HG02970 (cell line): ENCODE measurements around the gene CXCL10.
"Not testable (repeated sequence)": the region's sequence is repeated elsewhere in the genome, so short reads cannot be mapped to it uniquely, and the experiment has no call there.

ENCODE experiments used
- ATAC-seq: cut with Tn5 transposase; IDR thresholded peaks from one replicate; pipeline ENCODE4 v1.9.1; 2021; ENCODE audit warnings: mild to moderate bottlenecking, moderate library complexity, moderate number of reproducible peaks; ENCODE audit not compliant: unreplicated experiment, low FRiP score

The CXCL10 gene

GRCh38 chr4:76023389-76023788 is at the start of gene CXCL10:
CXCL10 (minus strand) TSS chr4:76023497; CDS start chr4:76023431, 66 bp downstream.
- ATAC-seq, result no peak

- ATAC-seq, result no peak
Measured at GRCh38 chr4:76072760-76073159, 49.5 kb upstream of the CXCL10 start.

- no peak for ATAC-seq
Measured at GRCh38 chr4:76067652-76068286, 44.5 kb upstream of the CXCL10 start.

GRCh38 chr4:76066546-76066945 is 43.2 kb upstream of the CXCL10 start:
- ATAC-seq, result no peak

GRCh38 chr4:76061982-76062381 is 38.7 kb upstream of the CXCL10 start:
- ATAC-seq, result no peak

GRCh38 chr4:76061421-76061820 is 38.1 kb upstream of the CXCL10 start:
- no peak for ATAC-seq

- ATAC-seq, result no peak
Measured at GRCh38 chr4:76060506-76060905, 37.2 kb upstream of the CXCL10 start.

- no peak for ATAC-seq
Measured at GRCh38 chr4:76059750-76060149, 36.5 kb upstream of the CXCL10 start.

GRCh38 chr4:76058888-76059426 is 35.7 kb upstream of the CXCL10 start:
- no peak for ATAC-seq

GRCh38 chr4:76058302-76058701 is 35.0 kb upstream of the CXCL10 start:
- no peak for ATAC-seq

GRCh38 chr4:76055421-76055820 is 32.1 kb upstream of the CXCL10 start:
- ATAC-seq, result no peak

GRCh38 chr4:76055016-76055415 is 31.7 kb upstream of the CXCL10 start:
- ATAC-seq, result peak; percentile 89

GRCh38 chr4:76053730-76054129 is 30.4 kb upstream of the CXCL10 start:
- ATAC-seq, result no peak

GRCh38 chr4:76050560-76051050 is 27.3 kb upstream of the CXCL10 start:
- ATAC-seq, result not testable (repeated sequence)

GRCh38 chr4:76049860-76050416 is 26.6 kb upstream of the CXCL10 start:
- not testable (repeated sequence) for ATAC-seq

- ATAC-seq, result not testable (repeated sequence)
Measured at GRCh38 chr4:76044686-76045085, 21.4 kb upstream of the CXCL10 start.

- ATAC-seq, result not testable (repeated sequence)
Measured at GRCh38 chr4:76043306-76043705, 20.0 kb upstream of the CXCL10 start.

GRCh38 chr4:76042241-76042998 is 19.1 kb upstream of the CXCL10 start:
- ATAC-seq, result not testable (repeated sequence)

GRCh38 chr4:76036855-76037254 is 13.6 kb upstream of the CXCL10 start:
- no peak for ATAC-seq

- no peak for ATAC-seq
Measured at GRCh38 chr4:76035799-76036380, 12.6 kb upstream of the CXCL10 start, which contains the start of gene CXCL11. CXCL11 (minus strand) TSS chr4:76036070; CDS start chr4:76035987, 83 bp downstream.

GRCh38 chr4:76035141-76035540 is 11.8 kb upstream of the CXCL10 start:
- ATAC-seq, result no peak
